WTC11 (cell line): Measurements from ENCODE around the gene ZNRF3. TPM values are rescaled to one million over a fixed set of nuclear protein-coding genes. Genes with fewer than 3 reads are reported as not detected.

Experiments used
- ATAC-seq: fragments of 200-7000 bp; cut with Tn5 transposase; 2 replicates; pipeline ENCODE4 v1.10.0; 2021; ENCODE audit warnings: mild to moderate bottlenecking, moderate library complexity
- CTCF ChIA-PET: fragments of 300-600 bp; sonication (Branson Sonifier 250); formaldehyde crosslinking; loops from one replicate; lab custom pipeline; 2021; ENCODE audit warnings: antibody characterized with exemption; lab: Charles Lee
- POLR2A ChIA-PET: fragments of 350-600 bp; sonication (Branson Sonifier 250); formaldehyde crosslinking; loops from one replicate; lab custom pipeline; 2021; ENCODE audit warnings: antibody characterized with exemption; lab: Charles Lee
- DNase-seq: peaks from one replicate; pipeline ENCODE4 v3.0.0; 2021; ENCODE audit warnings: low spot score
- H3K27ac Mint-ChIP-seq: 2 replicates; pipeline ENCODE4 v1.8.0; 2021; ENCODE audit warnings: mixed read lengths
- H3K27me3 Mint-ChIP-seq: 2 replicates; pipeline ENCODE4 v1.8.0; 2021; ENCODE audit warnings: low read depth, mild to moderate bottlenecking, moderate library complexity, mixed read lengths
- H3K36me3 Mint-ChIP-seq: 2 replicates; pipeline ENCODE4 v1.8.0; 2021; ENCODE audit warnings: mixed read lengths
- H3K4me1 Mint-ChIP-seq: 2 replicates; pipeline ENCODE4 v1.8.0; 2022; ENCODE audit warnings: mixed read lengths
- H3K4me3 Mint-ChIP-seq: 2 replicates; pipeline ENCODE4 v1.8.0; 2021; ENCODE audit warnings: mild to moderate bottlenecking, moderate library complexity, mixed read lengths
- H3K9me3 Mint-ChIP-seq: 2 replicates; pipeline ENCODE4 v1.8.0; 2021; ENCODE audit warnings: mixed read lengths
- AFF4 ChIP-seq: sonication (generic); formaldehyde crosslinking; IDR thresholded peaks from 2 replicates; pipeline ENCODE4 v1.8.1; 2023; ENCODE audit warnings: mild to moderate bottlenecking, missing genetic modification reagents, borderline replicate concordance
- ATF1 ChIP-seq: sonication (generic); formaldehyde crosslinking; IDR thresholded peaks from 2 replicates; pipeline ENCODE4 v1.8.1; 2023; ENCODE audit warnings: mild to moderate bottlenecking, moderate library complexity, missing genetic modification reagents
- CDX4 ChIP-seq: fragments of 250-450 bp; sonication (Bioruptor Pico); IDR thresholded peaks from 2 replicates; pipeline ENCODE4 v1.9.0; 2021; ENCODE audit warnings: moderate library complexity, mild to moderate bottlenecking, inconsistent platforms, borderline replicate concordance
- E2F4 ChIP-seq: sonication (generic); formaldehyde crosslinking; IDR thresholded peaks from 2 replicates; pipeline ENCODE4 v1.8.1; 2022; ENCODE audit warnings: low read depth, mild to moderate bottlenecking, moderate library complexity, missing genetic modification reagents, borderline replicate concordance
- ESRRA ChIP-seq: sonication (generic); formaldehyde crosslinking; IDR thresholded peaks from 2 replicates; pipeline ENCODE4 v1.8.1; 2022; ENCODE audit warnings: mild to moderate bottlenecking, missing genetic modification reagents, borderline replicate concordance
- GRHL2 ChIP-seq: fragments of 250-450 bp; sonication (Bioruptor Pico); IDR thresholded peaks from 2 replicates; pipeline ENCODE4 v1.8.0; 2022; ENCODE audit warnings: mild to moderate bottlenecking, moderate library complexity; ENCODE audit not compliant: insufficient replicate concordance, severe bottlenecking
- IRF2 ChIP-seq: sonication (generic); formaldehyde crosslinking; IDR thresholded peaks from 2 replicates; pipeline ENCODE4 v1.8.0; 2022; ENCODE audit warnings: low read depth, missing genetic modification reagents, borderline replicate concordance
- JUN ChIP-seq: sonication (generic); formaldehyde crosslinking; IDR thresholded peaks from 2 replicates; pipeline ENCODE4 v1.8.0; 2023; ENCODE audit warnings: mild to moderate bottlenecking, missing genetic modification reagents
- KAT7 ChIP-seq: sonication (generic); formaldehyde crosslinking; IDR thresholded peaks from 2 replicates; pipeline ENCODE4 v1.8.1; 2023; ENCODE audit warnings: missing genetic modification reagents, mild to moderate bottlenecking, borderline replicate concordance
- NR1H2 ChIP-seq: sonication (generic); formaldehyde crosslinking; IDR thresholded peaks from 2 replicates; pipeline ENCODE4 v1.9.0; 2021; ENCODE audit warnings: mild to moderate bottlenecking, moderate library complexity, missing genetic modification reagents
- PRRX2 ChIP-seq: fragments of 250-450 bp; sonication (Bioruptor Pico); IDR thresholded peaks from 2 replicates; pipeline ENCODE4 v1.8.0; 2021; ENCODE audit warnings: mild to moderate bottlenecking
- SMAD4 ChIP-seq: sonication (generic); formaldehyde crosslinking; IDR thresholded peaks from 2 replicates; pipeline ENCODE4 v1.8.0; 2022; ENCODE audit warnings: mild to moderate bottlenecking, missing genetic modification reagents
- TEAD1 ChIP-seq: sonication (generic); formaldehyde crosslinking; IDR thresholded peaks from 2 replicates; pipeline ENCODE4 v1.8.0; 2022; ENCODE audit warnings: mild to moderate bottlenecking, missing genetic modification reagents
- TEAD4 ChIP-seq: sonication (generic); formaldehyde crosslinking; IDR thresholded peaks from 2 replicates; pipeline ENCODE4 v1.8.0; 2022; ENCODE audit warnings: mild to moderate bottlenecking, missing genetic modification reagents
- ZBTB21 ChIP-seq: sonication (generic); formaldehyde crosslinking; IDR thresholded peaks from 2 replicates; pipeline ENCODE4 v1.8.1; 2023; ENCODE audit warnings: mild to moderate bottlenecking, missing genetic modification reagents, borderline replicate concordance
- ZNF671 ChIP-seq: fragments of 250-450 bp; sonication (Bioruptor Pico); IDR thresholded peaks from 2 replicates; pipeline ENCODE4 v1.8.0; 2021; ENCODE audit warnings: mild to moderate bottlenecking
- ZSCAN18 ChIP-seq: fragments of 250-450 bp; sonication (Bioruptor Pico); IDR thresholded peaks from 2 replicates; pipeline ENCODE4 v2.1.2; 2022; ENCODE audit warnings: mild to moderate bottlenecking, moderate library complexity
- total RNA-seq: library from RNA; stranded (reverse); gene quantifications from 3 replicates; pipeline ENCODE4 v1.2.3, GENCODE V29; 2021
- TF ChIP-seq, protein P1 (sequence below): fragments of 200-600 bp; IDR thresholded peaks from 2 replicates; pipeline ENCODE4 v1.8.0; 2022; ENCODE audit warnings: antibody characterized with exemption
- TF ChIP-seq, protein P2 (sequence below): fragments of 250-450 bp; sonication (Bioruptor Pico); IDR thresholded peaks from 2 replicates; pipeline ENCODE4 v1.9.0; 2021; ENCODE audit warnings: mild to moderate bottlenecking
- TF ChIP-seq, protein P3 (sequence below): sonication (generic); formaldehyde crosslinking; IDR thresholded peaks from 2 replicates; pipeline ENCODE4 v1.8.1; 2022; ENCODE audit warnings: low read depth, missing genetic modification reagents, borderline replicate concordance

Gene ZNRF3
- total RNA-seq, 1 experiment from 2014 or later = 25.4 TPM

GRCh38 chr22:29103121-29103520 is 219.7 kb downstream of the ZNRF3 start:
- ATAC-seq (no peak), DNase-seq (no peak)
- H3K4me3 Mint-ChIP-seq = no peak overlapping the region
- no peaks in the 10 kb centered on the region for H3K36me3 Mint-ChIP-seq
- ChIA-PET CTCF (interaction anchor here (1.1 to 2.6 kb wide), 3 partner anchors 20 to 51 kb away, joined by 3 to 12 read pairs (median 3); no protein-coding TSS in a partner anchor), POLR2A (interaction anchor here (0.7 kb wide), 1 partner anchor 58 kb away, joined by 3 read pairs; no protein-coding TSS in a partner anchor)
- no peaks in the 10 kb centered on the region for H3K9me3 Mint-ChIP-seq
- no peaks in the 10 kb centered on the region for H3K27me3 Mint-ChIP-seq
- H3K27ac Mint-ChIP-seq = no peak overlapping the region; the same call in 1 of the 2 replicates
- TF ChIP-seq ZSCAN18 (CRISPR knock-in tag) = no peak
- no peak for TF ChIP-seq IRF2 (CRISPR knock-in tag)
- no peak for TF ChIP-seq SMAD4 (CRISPR knock-in tag)
- TF ChIP-seq TEAD4 = no peak
- TF ChIP-seq ESRRA = no peak
- TF ChIP-seq, protein P1, sequence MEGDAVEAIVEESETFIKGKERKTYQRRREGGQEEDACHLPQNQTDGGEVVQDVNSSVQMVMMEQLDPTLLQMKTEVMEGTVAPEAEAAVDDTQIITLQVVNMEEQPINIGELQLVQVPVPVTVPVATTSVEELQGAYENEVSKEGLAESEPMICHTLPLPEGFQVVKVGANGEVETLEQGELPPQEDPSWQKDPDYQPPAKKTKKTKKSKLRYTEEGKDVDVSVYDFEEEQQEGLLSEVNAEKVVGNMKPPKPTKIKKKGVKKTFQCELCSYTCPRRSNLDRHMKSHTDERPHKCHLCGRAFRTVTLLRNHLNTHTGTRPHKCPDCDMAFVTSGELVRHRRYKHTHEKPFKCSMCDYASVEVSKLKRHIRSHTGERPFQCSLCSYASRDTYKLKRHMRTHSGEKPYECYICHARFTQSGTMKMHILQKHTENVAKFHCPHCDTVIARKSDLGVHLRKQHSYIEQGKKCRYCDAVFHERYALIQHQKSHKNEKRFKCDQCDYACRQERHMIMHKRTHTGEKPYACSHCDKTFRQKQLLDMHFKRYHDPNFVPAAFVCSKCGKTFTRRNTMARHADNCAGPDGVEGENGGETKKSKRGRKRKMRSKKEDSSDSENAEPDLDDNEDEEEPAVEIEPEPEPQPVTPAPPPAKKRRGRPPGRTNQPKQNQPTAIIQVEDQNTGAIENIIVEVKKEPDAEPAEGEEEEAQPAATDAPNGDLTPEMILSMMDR = no peak
- TF ChIP-seq ATF1 (CRISPR knock-in tag) = no peak
- no peak for TF ChIP-seq E2F4 (CRISPR knock-in tag)
- no peak for TF ChIP-seq AFF4
- no peak for TF ChIP-seq PRRX2 (CRISPR knock-in tag)
- TF ChIP-seq KAT7 (CRISPR knock-in tag) = no peak
- no peak for TF ChIP-seq GRHL2 (CRISPR knock-in tag)
- H3K4me1 Mint-ChIP-seq = peaks cover 13% of the 10 kb centered on the region

DNA sequence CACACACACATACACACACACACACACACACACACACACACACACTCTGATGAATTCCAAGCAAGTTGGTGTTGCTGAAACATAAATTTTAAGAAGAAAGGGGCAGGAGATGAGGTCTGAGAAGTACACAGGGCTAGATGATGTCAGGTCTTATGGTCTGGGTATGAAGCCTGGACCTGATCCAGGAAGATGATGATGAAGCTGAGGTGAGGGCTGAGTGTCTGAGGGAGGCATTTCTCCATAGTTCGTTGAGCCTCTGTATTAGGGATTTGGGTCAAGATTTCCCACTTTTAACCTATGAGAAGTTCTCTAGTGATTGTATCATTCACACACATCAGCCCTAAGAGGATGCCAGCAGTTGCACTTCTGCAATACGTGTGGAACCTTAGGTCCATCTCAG is 222.1 kb downstream of the ZNRF3 start:
- peaks cover 7% of the 10 kb centered on the region; the same call in 1 of the 2 replicates for H3K4me1 Mint-ChIP-seq
- TF ChIP-seq, protein P2, sequence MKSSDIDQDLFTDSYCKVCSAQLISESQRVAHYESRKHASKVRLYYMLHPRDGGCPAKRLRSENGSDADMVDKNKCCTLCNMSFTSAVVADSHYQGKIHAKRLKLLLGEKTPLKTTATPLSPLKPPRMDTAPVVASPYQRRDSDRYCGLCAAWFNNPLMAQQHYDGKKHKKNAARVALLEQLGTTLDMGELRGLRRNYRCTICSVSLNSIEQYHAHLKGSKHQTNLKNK (CRISPR knock-in tag) = no peak
- no peak for TF ChIP-seq TEAD4
- no peak for TF ChIP-seq ZBTB21 (CRISPR knock-in tag)
- TF ChIP-seq TEAD1 (CRISPR knock-in tag) = no peak
- TF ChIP-seq, protein P3, sequence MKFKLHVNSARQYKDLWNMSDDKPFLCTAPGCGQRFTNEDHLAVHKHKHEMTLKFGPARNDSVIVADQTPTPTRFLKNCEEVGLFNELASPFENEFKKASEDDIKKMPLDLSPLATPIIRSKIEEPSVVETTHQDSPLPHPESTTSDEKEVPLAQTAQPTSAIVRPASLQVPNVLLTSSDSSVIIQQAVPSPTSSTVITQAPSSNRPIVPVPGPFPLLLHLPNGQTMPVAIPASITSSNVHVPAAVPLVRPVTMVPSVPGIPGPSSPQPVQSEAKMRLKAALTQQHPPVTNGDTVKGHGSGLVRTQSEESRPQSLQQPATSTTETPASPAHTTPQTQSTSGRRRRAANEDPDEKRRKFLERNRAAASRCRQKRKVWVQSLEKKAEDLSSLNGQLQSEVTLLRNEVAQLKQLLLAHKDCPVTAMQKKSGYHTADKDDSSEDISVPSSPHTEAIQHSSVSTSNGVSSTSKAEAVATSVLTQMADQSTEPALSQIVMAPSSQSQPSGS (CRISPR knock-in tag) = no peak
- no peak for TF ChIP-seq AFF4
- TF ChIP-seq ZNF671 (CRISPR knock-in tag) = no peak
- TF ChIP-seq NR1H2 (CRISPR knock-in tag) = no peak
- no peak for TF ChIP-seq CDX4 (CRISPR knock-in tag)
- TF ChIP-seq JUN (CRISPR knock-in tag) = no peak

More for the DNA sequence above, 222.1 kb downstream of the ZNRF3 start:
- ChIA-PET CTCF (interaction anchor here (1.8 to 3.5 kb wide), 2 partner anchors 49 to 140 kb away, joined by 11 to 12 read pairs; no protein-coding TSS in a partner anchor), POLR2A (interaction anchor here (0.7 kb wide), 2 partner anchors 123 to 275 kb away, joined by 3 read pairs; no protein-coding TSS in a partner anchor)
- no peak overlapping the region for H3K27ac Mint-ChIP-seq
- H3K36me3 Mint-ChIP-seq = no peaks in the 10 kb centered on the region
- H3K4me3 Mint-ChIP-seq = no peak overlapping the region
- ATAC-seq = no peak
- H3K9me3 Mint-ChIP-seq = no peaks in the 10 kb centered on the region
- no peak for DNase-seq
- H3K27me3 Mint-ChIP-seq = no peaks in the 10 kb centered on the region
